Body of pancreas (tissue), 4 donors: ENCODE data around the gene GLRA3.

Source experiments
- CTCF ChIP-seq, 7 experiments: fragments of 450-650 bp in 4 of 7; fragments of 200-600 bp in 3 of 7; sonication (generic) in 3 of 7; IDR thresholded peaks; one replicate each; pipeline ENCODE4 v1.5.1; 2016 to 2019; ENCODE audit warnings: antibody characterized with exemption in 7 of 7
- POLR2A ChIP-seq, 3 donors: fragments of 450-650 bp; IDR thresholded peaks; one replicate each; pipeline ENCODE4 v1.6.1; 2016; ENCODE audit warnings: antibody characterized with exemption in 3 of 3, mild to moderate bottlenecking in 2 of 3

GRCh38 chr4:174716986-174717770 lies 111.9 kb downstream of the GLRA3 start:
- no peak for TF ChIP-seq CTCF (IDR thresholded peaks at IDR 0.05)
- TF ChIP-seq POLR2A (IDR thresholded peaks at IDR 0.05), result no peak
